Brain microvascular endothelial cell (primary cell): ENCODE results near the gene PIEZO2.

Experiments
- DNase-seq: peaks from one replicate; pipeline ENCODE4 v3.0.0-alpha.2; 2020
- H3K27ac ChIP-seq: fragments of 250-450 bp; sonication (Bioruptor Pico); 2 replicates; pipeline ENCODE4 v1.5.1; 2020; ENCODE audit warnings: mild to moderate bottlenecking, moderate library complexity
- H3K27me3 ChIP-seq: fragments of 250-450 bp; sonication (Bioruptor Pico); replicated peaks from 2 replicates; pipeline ENCODE4 v1.5.1; 2020; ENCODE audit warnings: mild to moderate bottlenecking
- H3K36me3 ChIP-seq: fragments of 250-450 bp; sonication (Bioruptor Pico); replicated peaks from 2 replicates; pipeline ENCODE4 v1.5.1; 2020; ENCODE audit warnings: mild to moderate bottlenecking
- H3K4me3 ChIP-seq: 2 replicates; pipeline ENCODE4 v1.5.1; 2011; ENCODE audit warnings: low read depth, mild to moderate bottlenecking, control low read depth, low read length, moderate library complexity
- in situ Hi-C: cut with HindIII; loops from 2 replicates; pipeline ENCODE4 v1.10.0; 2017; ENCODE audit warnings: low sequenced_read_pairs, low pct_ligation_motif_present
- TF ChIP-seq, protein P1 (sequence below): IDR thresholded peaks from 2 replicates; pipeline ENCODE4 v1.5.1; 2011; ENCODE audit warnings: low read depth, mild to moderate bottlenecking, moderate library complexity, low read length, control low read depth, inconsistent platforms; ENCODE audit errors: missing control alignments

The PIEZO2 gene

GRCh38 chr18:11070593-11070992, 78.8 kb downstream of the PIEZO2 start:
- TF ChIP-seq, protein P1, sequence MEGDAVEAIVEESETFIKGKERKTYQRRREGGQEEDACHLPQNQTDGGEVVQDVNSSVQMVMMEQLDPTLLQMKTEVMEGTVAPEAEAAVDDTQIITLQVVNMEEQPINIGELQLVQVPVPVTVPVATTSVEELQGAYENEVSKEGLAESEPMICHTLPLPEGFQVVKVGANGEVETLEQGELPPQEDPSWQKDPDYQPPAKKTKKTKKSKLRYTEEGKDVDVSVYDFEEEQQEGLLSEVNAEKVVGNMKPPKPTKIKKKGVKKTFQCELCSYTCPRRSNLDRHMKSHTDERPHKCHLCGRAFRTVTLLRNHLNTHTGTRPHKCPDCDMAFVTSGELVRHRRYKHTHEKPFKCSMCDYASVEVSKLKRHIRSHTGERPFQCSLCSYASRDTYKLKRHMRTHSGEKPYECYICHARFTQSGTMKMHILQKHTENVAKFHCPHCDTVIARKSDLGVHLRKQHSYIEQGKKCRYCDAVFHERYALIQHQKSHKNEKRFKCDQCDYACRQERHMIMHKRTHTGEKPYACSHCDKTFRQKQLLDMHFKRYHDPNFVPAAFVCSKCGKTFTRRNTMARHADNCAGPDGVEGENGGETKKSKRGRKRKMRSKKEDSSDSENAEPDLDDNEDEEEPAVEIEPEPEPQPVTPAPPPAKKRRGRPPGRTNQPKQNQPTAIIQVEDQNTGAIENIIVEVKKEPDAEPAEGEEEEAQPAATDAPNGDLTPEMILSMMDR: no peak
- Histone ChIP-seq H3K4me3 (no peak overlapping the region), H3K27ac (no peak overlapping the region), H3K27me3 (no peaks in the 10 kb centered on the region), H3K36me3 (no peaks in the 10 kb centered on the region)
- in situ Hi-C loops: no loop called here
- no peak for DNase-seq

DNA sequence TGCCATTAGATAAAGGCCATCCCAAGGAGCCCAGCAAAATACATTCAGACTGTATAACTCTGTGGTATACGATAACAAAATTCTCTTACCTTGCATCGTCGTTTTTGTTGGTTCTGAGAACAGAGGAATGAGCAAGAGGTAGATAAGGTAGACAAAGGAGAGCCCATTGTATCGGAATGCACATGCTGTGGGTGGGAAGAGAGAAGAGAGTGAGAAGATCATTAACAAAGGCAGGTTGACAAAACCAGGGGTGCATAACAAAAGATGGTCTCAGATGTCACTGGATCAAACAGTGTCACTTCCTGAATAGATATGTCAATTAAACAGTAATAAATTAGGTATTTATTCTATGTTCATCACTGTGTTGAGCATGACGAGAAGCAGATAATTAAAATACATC, 83.3 kb downstream of the PIEZO2 start:
- in situ Hi-C loops: no loop called here
- TF ChIP-seq, protein P1: no peak
- no peak for DNase-seq
- Histone ChIP-seq H3K27me3 (no peaks in the 10 kb centered on the region), H3K36me3 (no peaks in the 10 kb centered on the region), H3K27ac (no peak overlapping the region), H3K4me3 (no peak overlapping the region)

- no peak for DNase-seq
- H3K27ac ChIP-seq: no peak overlapping the region
- no peaks in the 10 kb centered on the region for H3K27me3 ChIP-seq
- in situ Hi-C loops: no loop called here
- no peaks in the 10 kb centered on the region for H3K36me3 ChIP-seq
- TF ChIP-seq, protein P1: no peak
- no peak overlapping the region for H3K4me3 ChIP-seq
Observed at GRCh38 chr18:11064727-11065460, 84.5 kb downstream of the PIEZO2 start.

DNA sequence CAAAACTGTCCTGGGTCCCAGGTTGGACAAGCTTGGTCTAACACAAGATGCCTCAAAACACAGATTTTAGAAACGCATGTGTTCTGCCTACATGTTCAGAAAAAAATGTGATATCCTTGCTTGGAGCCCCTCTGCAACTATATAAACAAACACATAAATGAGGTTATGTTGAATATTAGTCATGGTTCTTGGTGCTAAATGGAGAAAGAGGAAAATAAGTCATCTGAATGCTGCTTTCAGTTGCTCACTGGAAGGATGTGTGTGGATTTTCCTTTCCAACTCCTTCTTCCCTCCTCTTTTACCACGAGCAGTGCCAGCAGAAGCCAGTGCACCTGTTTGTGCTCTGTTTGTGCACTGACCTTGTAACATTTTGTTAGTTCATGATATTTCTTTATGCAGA, 85.3 kb downstream of the PIEZO2 start:
- in situ Hi-C loops: no loop called here
- Histone ChIP-seq H3K4me3 (no peak overlapping the region), H3K27me3 (no peaks in the 10 kb centered on the region), H3K27ac (no peak overlapping the region), H3K36me3 (no peaks in the 10 kb centered on the region)
- TF ChIP-seq, protein P1: no peak
- DNase-seq: no peak

GRCh38 chr18:11055721-11056120, 93.6 kb downstream of the PIEZO2 start:
- Histone ChIP-seq H3K27ac (no peak overlapping the region), H3K27me3 (no peaks in the 10 kb centered on the region), H3K4me3 (no peak overlapping the region), H3K36me3 (no peaks in the 10 kb centered on the region)
- DNase-seq: no peak
- in situ Hi-C loops: no loop called here
- TF ChIP-seq, protein P1: no peak

- no peaks in the 10 kb centered on the region for H3K27me3 ChIP-seq
- no peak overlapping the region for H3K27ac ChIP-seq
- H3K4me3 ChIP-seq: no peak overlapping the region
- TF ChIP-seq, protein P1: no peak
- no peaks in the 10 kb centered on the region for H3K36me3 ChIP-seq
- DNase-seq: no peak
- in situ Hi-C loops: no loop called here
Observed at GRCh38 chr18:11054497-11054896, 94.9 kb downstream of the PIEZO2 start.
